A549 (cell line): ENCODE measurements around the gene AGBL4.

ENCODE experiments used
- JUN ChIP-seq, 2 experiments: fragments of >200 bp; sonication (Bioruptor Twin); formaldehyde crosslinking; IDR thresholded peaks; 2 replicates in 1 of 2; 3 replicates in 1 of 2; pipeline ENCODE4 v1.6.1; 2016 to 2017
- POLR2A ChIP-seq: IDR thresholded peaks from 2 replicates; pipeline ENCODE4 v1.6.1; 2012; ENCODE audit warnings: mild to moderate bottlenecking, low read length
- POLR2AphosphoS2 ChIP-seq: conservative IDR thresholded peaks from 2 replicates; pipeline ENCODE4 v1.6.1; 2012; ENCODE audit warnings: low read length, improper control_type of control experiment, inconsistent platforms
- SMC3 ChIP-seq: fragments of >200 bp; sonication (Bioruptor Twin); formaldehyde crosslinking; IDR thresholded peaks from 3 replicates; pipeline ENCODE4 v1.6.1; 2018; ENCODE audit warnings: inconsistent platforms
- ZC3H11A ChIP-seq: fragments of 450-650 bp; IDR thresholded peaks from 2 replicates; pipeline ENCODE4 v1.6.1; 2014; ENCODE audit warnings: antibody characterized with exemption, mild to moderate bottlenecking
- TF ChIP-seq, protein P1 (sequence below): fragments of 450-650 bp; IDR thresholded peaks from 2 replicates; pipeline ENCODE4 v1.6.1; 2014; ENCODE audit warnings: antibody characterized with exemption
- TF ChIP-seq, protein P2 (sequence below): fragments of >200 bp; sonication (Bioruptor Twin); formaldehyde crosslinking; IDR thresholded peaks from 3 replicates; pipeline ENCODE4 v1.5.1; 2016
- TF ChIP-seq, protein P3 (sequence below): fragments of 250-450 bp; sonication (Bioruptor Pico); IDR thresholded peaks from 2 replicates; pipeline ENCODE4 v1.5.0; 2021; ENCODE audit warnings: mild to moderate bottlenecking, moderate library complexity, borderline replicate concordance

DNA sequence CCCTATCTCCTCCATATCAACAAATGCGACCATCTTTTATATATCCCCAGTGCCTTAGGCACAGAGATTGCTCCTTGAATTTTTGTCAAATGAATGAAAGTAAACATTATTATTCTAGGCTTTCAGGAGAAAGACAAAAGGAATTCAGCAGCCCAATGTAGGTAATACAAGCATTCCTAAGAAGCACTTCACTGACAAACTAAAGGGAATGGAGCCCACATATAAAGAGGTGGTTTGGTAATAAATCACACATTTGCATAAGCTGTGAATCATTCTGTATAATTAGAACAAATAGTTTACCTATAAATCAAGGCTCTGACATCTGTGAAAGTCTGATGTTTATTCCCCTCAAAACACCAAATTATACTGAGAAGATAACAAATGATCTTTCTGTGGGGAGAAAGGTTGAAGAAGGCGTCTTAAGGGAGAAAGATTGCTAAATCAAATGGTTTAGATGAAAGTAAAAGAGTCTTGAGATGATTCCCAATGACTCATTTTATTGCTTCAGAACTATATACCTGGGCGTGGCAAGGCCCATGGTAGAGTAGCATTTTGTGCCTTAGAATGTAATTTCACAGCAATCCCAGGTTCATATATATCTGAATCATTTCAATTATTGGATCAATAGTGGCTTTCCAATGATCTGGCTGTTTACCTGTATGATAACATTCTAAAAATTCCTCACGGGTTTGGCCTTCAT, 558.1 kb downstream of the AGBL4 start:
- TF ChIP-seq, protein P1, sequence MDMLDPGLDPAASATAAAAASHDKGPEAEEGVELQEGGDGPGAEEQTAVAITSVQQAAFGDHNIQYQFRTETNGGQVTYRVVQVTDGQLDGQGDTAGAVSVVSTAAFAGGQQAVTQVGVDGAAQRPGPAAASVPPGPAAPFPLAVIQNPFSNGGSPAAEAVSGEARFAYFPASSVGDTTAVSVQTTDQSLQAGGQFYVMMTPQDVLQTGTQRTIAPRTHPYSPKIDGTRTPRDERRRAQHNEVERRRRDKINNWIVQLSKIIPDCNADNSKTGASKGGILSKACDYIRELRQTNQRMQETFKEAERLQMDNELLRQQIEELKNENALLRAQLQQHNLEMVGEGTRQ: no peak
- TF ChIP-seq ZC3H11A: no peak
- TF ChIP-seq POLR2AphosphoS2: no peak
- TF ChIP-seq, protein P2, sequence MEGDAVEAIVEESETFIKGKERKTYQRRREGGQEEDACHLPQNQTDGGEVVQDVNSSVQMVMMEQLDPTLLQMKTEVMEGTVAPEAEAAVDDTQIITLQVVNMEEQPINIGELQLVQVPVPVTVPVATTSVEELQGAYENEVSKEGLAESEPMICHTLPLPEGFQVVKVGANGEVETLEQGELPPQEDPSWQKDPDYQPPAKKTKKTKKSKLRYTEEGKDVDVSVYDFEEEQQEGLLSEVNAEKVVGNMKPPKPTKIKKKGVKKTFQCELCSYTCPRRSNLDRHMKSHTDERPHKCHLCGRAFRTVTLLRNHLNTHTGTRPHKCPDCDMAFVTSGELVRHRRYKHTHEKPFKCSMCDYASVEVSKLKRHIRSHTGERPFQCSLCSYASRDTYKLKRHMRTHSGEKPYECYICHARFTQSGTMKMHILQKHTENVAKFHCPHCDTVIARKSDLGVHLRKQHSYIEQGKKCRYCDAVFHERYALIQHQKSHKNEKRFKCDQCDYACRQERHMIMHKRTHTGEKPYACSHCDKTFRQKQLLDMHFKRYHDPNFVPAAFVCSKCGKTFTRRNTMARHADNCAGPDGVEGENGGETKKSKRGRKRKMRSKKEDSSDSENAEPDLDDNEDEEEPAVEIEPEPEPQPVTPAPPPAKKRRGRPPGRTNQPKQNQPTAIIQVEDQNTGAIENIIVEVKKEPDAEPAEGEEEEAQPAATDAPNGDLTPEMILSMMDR: no peak
- TF ChIP-seq SMC3: no peak
- TF ChIP-seq, protein P3, sequence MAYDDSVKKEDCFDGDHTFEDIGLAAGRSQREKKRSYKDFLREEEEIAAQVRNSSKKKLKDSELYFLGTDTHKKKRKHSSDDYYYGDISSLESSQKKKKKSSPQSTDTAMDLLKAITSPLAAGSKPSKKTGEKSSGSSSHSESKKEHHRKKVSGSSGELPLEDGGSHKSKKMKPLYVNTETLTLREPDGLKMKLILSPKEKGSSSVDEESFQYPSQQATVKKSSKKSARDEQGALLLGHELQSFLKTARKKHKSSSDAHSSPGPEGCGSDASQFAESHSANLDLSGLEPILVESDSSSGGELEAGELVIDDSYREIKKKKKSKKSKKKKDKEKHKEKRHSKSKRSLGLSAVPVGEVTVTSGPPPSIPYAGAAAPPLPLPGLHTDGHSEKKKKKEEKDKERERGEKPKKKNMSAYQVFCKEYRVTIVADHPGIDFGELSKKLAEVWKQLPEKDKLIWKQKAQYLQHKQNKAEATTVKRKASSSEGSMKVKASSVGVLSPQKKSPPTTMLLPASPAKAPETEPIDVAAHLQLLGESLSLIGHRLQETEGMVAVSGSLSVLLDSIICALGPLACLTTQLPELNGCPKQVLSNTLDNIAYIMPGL: no peak
- TF ChIP-seq POLR2A: no peak
- TF ChIP-seq JUN (IDR thresholded peaks at IDR 0.05): no peak
